Activated T-helper 1 cell treated with anti-CD3 and anti-CD28 coated beads, Interleukin-2, amount 50 U/mL, for 16 hours (primary cell): Measurements from ENCODE around the gene FOSL1.
"Not testable (repeated sequence)": the region's sequence is repeated elsewhere in the genome, so short reads cannot be mapped to it uniquely, and the experiment has no call there.

Experiments
- DNase-seq, 2 donors: peaks; one replicate each; pipeline ENCODE4 v3.0.0-alpha.2; 2020; ENCODE audit warnings: low read depth in 1 of 2, low spot score in 1 of 2

FOSL1 gene

DNA sequence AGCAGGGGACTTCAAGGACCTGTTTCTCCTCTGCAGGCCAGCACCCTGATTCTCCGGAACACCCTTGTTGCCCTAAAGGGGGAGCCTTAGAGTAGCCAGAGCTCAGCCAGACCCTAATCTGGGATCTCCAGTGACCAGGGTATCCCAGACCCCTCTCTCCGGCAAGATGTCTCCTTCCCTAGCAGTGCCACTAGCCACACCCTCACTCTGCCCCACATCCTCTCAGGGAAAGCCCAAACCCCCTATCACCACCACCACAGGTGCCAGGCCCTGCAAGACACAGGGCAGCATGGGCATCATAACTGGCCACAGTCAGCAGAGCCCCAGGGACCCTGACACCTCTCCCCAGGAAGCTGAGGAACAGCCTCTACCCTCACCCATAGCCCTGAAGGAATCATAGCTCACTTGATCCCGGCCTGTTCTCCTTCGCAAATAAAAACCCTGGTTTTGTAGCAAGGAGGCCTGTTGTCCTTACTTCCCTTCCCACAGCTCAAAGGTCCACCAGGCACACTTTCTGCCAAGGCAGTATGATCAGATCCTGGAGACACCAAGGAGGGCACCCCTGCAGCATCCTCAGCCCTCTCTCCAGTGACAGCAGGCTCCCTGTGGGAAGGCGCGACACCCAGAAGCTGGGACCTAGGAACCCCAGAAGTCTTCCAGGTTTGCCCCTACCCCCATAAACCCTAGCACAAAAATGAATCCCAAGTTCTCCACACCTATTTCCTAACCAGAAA is 46.8 kb downstream of the FOSL1 start:
- no peak for DNase-seq

DNA sequence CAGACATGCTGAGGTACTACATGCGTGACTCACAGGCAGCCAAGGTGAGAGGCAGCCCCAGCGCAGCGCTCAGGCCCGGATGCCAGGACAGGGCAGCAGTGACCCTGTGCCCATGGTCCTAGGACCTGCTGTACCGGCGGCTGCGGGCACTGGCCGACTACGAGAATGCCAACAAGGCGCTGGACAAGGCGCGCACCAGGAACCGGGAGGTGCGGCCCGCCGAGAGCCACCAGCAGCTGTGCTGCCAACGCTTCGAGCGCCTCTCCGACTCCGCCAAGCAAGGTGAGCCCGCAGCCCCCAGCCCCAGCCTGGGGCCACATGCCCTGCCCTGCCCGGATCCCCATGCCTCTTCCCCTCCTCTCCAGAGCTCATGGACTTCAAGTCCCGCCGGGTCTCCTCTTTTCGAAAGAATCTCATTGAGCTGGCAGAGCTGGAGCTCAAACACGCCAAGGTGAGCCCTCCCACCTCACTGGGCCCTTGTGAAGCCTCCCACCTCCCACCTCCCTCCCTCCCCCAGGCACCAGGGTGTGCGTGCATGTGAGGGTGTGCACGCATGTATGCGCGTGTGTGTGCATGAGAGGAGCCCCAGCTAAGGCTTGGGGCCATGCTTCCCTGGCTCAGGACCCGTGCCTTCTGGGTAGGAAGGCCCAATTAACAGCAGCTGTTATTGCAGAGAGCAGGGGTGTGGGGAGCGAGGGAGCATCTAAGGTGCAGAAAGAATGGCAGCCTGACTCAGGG is 47.5 kb downstream of the FOSL1 start:
- DNase-seq = no peak

- DNase-seq = no peak
These were observed 48.2 kb downstream of the FOSL1 start for GRCh38 chr11:65851811-65852507.

GRCh38 chr11:65851083-65851579 is 49.1 kb downstream of the FOSL1 start:
- no peak for DNase-seq

- DNase-seq = no peak
These were observed 49.7 kb downstream of the FOSL1 start for GRCh38 chr11:65850217-65851082.

DNA sequence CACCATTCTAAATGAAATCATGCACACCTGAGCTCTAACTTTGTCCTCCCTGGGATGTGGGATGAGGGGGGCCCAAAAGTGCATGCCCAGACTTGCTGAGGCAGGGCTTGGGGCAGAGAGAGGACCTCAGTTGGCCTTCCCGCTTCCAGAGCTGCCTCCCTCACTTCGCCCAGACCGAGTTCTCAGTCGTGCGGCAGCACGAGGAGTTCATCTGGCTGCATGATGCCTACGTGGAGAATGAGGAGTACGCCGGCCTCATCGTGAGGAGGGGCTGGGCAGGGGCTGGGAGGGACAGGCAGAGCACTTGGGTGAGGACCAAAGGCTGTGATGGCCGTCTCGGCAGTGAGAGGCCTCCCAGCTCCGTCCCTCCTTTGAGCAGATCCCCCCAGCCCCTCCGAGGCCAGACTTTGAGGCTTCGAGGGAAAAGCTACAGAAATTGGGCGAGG is 50.4 kb downstream of the FOSL1 start:
- no peak for DNase-seq

DNA sequence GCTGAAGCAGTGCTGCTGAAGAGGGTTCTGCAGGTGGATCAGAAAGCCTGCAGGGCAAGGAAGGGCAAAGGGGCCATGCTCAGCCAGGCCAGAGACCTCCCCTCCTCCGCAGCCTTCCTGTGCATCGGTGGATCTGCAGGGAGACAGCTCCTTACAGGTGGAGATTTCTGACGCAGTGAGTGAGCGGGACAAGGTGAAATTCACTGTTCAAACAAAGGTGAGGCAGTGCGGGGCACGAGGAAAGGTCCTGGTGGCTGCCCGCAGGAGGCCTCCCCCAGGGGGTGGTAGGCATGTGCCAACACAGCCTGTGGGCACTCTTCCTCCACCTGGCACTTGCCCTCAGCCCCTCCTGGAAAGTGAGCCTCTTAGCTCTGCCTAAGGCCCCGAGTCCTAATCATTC is 50.8 kb downstream of the FOSL1 start:
- DNase-seq = no peak

DNA sequence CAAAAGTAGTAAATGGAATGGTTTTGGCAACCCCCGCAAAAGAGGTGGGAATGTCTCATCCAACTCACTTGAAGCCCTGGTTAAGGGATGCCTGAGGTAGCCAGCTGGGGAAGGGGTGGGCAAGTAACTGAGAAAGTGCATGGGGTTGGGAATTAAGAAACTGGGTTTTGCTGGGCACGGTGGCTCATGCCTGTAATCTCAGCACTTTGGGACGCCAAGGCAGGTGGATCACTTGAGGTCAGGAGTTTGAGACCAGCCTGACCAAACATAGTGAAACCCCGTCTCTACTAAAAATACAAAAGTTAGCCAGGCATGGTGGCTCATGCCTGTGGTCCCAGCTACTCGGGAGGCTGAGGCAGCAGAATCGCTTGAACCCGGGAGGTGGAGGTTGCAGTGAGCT is 51.5 kb downstream of the FOSL1 start:
- DNase-seq = not testable (repeated sequence)

- DNase-seq = no peak
These were observed 52.4 kb downstream of the FOSL1 start for GRCh38 chr11:65847746-65848145.

GRCh38 chr11:65844231-65844872 is 55.8 kb downstream of the FOSL1 start:
- no peak for DNase-seq

DNA sequence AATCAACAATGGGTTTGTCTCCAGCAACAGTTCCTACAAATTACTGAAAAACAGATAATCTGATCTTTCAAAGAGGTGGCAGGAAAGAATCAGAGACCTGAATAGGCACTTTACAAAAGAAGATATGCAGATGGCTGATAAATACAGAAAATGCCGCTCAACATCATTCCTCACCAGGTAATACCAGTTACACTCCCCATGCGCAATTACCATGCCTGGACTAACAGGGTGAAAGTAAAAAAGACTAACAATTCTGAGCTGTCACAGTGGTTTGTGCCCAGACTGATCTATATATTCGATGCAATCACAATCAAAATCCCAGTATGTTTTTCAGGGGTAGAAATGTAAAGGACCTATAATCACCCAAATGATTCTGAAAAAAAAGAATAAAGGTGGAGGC is 56.4 kb downstream of the FOSL1 start:
- DNase-seq = no peak

DNA sequence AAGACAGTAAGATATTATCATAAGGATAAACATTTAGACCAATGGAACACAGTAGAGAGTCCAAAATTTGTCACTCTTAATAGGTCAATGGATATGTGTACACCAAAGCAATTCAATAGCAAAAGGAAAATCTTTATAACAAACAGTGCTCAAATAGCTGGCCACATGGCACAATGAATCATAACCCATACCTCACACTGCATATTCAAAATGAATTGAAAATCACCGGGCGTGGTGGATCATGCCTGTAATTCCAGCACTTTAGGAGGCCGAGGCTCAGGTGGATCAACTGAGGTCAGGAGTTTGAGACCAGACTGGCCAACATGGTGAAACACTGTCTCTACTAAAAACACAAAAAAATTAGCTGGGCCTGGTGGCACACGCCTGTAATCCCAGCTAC is 58.0 kb downstream of the FOSL1 start:
- DNase-seq = no peak
